Natural killer cell (primary cell): ENCODE data around the gene AKAP6. TPM values are rescaled to one million over a fixed set of nuclear protein-coding genes. Genes with fewer than 3 reads are reported as not detected.

ENCODE experiments used
- ATAC-seq, 3 donors: fragments of 150-1000 bp in 2 of 3; fragments of 200-7000 bp in 1 of 3; cut with Tn5 transposase; 1 replicate in 1 of 3; 2 replicates in 2 of 3; pipeline ENCODE4 v1.10.0; 2021; ENCODE audit warnings: mild to moderate bottlenecking in 2 of 3, moderate library complexity in 2 of 3
- DNase-seq, 2 donors: peaks; one replicate each; pipeline versions ENCODE4 v3.0.0 to v3.0.0-alpha.2; 2013 to 2021; ENCODE audit warnings: mixed read lengths in 1 of 2
- H3K27ac ChIP-seq: one replicate; pipeline ENCODE4 v1.5.1; 2013; ENCODE audit warnings: mild to moderate bottlenecking, low read length
- H3K27me3 ChIP-seq: one replicate; pipeline ENCODE4 v1.6.1; 2013; ENCODE audit warnings: low read length; ENCODE audit not compliant: control insufficient read depth, insufficient read depth
- H3K36me3 ChIP-seq: one replicate; pipeline ENCODE4 v1.6.1; 2013; ENCODE audit warnings: low read length; ENCODE audit not compliant: control insufficient read depth, insufficient read depth
- H3K4me1 ChIP-seq: one replicate; pipeline ENCODE4 v1.6.1; 2013; ENCODE audit warnings: low read length; ENCODE audit not compliant: control insufficient read depth, insufficient read depth
- H3K4me3 ChIP-seq: one replicate; pipeline ENCODE4 v1.5.1; 2013; ENCODE audit warnings: low read length
- H3K9me3 ChIP-seq: one replicate; pipeline ENCODE4 v1.6.1; 2013; ENCODE audit warnings: low read length; ENCODE audit not compliant: control insufficient read depth, insufficient read depth
- H3K27ac Mint-ChIP-seq, 2 donors: one replicate each; pipeline ENCODE4 v1.8.0; 2022; ENCODE audit warnings: mild to moderate bottlenecking in 2 of 2, mixed read lengths in 2 of 2, moderate library complexity in 1 of 2
- H3K27me3 Mint-ChIP-seq, 2 donors: one replicate each; pipeline ENCODE4 v1.8.0; 2022; ENCODE audit warnings: low read depth in 2 of 2, mixed read lengths in 2 of 2
- H3K36me3 Mint-ChIP-seq: one replicate; pipeline ENCODE4 v1.8.0; 2022; ENCODE audit warnings: mixed read lengths
- H3K4me1 Mint-ChIP-seq, 2 donors: one replicate each; pipeline ENCODE4 v1.8.0; 2022; ENCODE audit warnings: mixed read lengths in 2 of 2
- H3K4me3 Mint-ChIP-seq: one replicate; pipeline ENCODE4 v1.8.0; 2022; ENCODE audit warnings: mild to moderate bottlenecking, moderate library complexity, mixed read lengths
- H3K9me3 Mint-ChIP-seq, 2 donors: one replicate each; pipeline ENCODE4 v1.8.0; 2022; ENCODE audit warnings: mixed read lengths in 2 of 2
- WGBS: methylation state at CpG from one replicate; pipeline ENCODE4 v1.1.7; 2013; ENCODE audit warnings: missing lambda C conversion rate; ENCODE audit not compliant: insufficient coverage; 5-methylcytosine and 5-hydroxymethylcytosine counted together
- intact Hi-C: fragments of 100-400 bp; cut with micrococcal nuclease; formaldehyde crosslinking; loops from one replicate; pipeline ENCODE4 v1.14.2; 2022
- total RNA-seq, 4 donors: library from RNA; stranded (reverse); fragments of 120-200 nt in 1 of 4; gene quantifications; one replicate each; pipeline versions ENCODE4 v1.2.3 to v1.2.4, GENCODE V29; 2013 to 2022
- TF ChIP-seq, protein P1 (sequence below): fragments of 200-600 bp; IDR thresholded peaks from one replicate; pipeline ENCODE4 v1.8.0; 2022; ENCODE audit warnings: antibody characterized with exemption

Gene AKAP6
- total RNA-seq, 3 donors from 2014 or later (not counting 1 experiment from before 2014, with no cell fraction given), result 0.21 to 1.3 (median 0.80) TPM

DNA sequence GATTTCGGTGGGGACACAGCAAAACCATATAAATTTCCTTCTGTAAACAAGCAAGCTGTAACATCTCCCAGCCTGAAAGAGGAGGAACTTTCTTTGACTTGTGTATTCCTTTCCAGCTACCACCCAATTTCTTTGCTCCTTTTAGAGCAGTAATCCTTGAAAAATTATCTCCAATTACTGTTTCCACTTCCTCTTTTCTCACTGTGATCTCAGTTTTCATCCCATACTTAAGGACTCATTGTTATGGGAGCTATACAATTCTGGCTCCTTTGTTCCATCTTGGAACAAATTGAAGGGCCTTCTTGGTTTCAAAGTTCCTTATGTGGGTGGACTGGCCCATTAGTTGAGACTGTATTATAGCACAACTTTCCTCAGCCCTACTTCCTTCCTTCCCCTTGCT is 152.6 kb downstream of the AKAP6 start:
- Mint-ChIP-seq H3K4me1 (no peaks in the 10 kb centered on the region), H3K27me3 (no peaks in the 10 kb centered on the region)
- no peak for DNase-seq

DNA sequence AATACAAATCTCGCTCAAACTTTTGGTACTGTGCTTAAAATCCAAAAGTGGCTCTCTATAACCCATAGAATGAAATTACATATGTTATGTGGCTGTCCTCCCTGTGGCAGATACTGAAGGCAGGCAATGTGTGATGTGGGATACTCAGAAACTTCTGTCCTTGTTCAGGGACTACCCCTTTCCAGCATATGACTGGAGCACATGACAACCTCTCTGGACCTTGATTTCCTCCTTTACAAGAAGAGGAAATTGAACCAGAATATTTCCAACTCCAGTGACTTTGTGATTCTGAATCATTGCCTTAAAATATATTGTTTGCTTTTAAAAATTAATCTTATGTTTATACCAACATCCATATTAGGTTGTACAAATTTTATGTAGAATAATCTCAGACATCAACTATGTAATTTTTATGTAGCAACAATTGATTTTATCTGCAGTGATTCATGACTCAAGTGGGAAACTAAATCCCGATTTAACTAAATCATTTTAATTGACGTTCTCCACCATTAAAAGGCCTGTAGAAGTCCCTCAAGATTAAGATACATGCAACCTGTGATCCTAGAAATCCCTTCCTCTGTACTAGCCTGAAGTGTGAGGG is 162.4 kb downstream of the AKAP6 start:
- Mint-ChIP-seq H3K27ac (no peak overlapping the region), H3K9me3 (peaks cover 0 to 2% of the 10 kb centered on the region in 2 donors), H3K4me3 (no peak overlapping the region), H3K36me3 (no peaks in the 10 kb centered on the region), H3K27me3 (no peaks in the 10 kb centered on the region), H3K4me1 (no peaks in the 10 kb centered on the region)
- ATAC-seq (no peak), DNase-seq (no peak)
- Histone ChIP-seq H3K27me3 (no peaks in the 10 kb centered on the region), H3K4me1 (no peaks in the 10 kb centered on the region), H3K4me3 (no peak overlapping the region), H3K9me3 (no peaks in the 10 kb centered on the region), H3K36me3 (no peaks in the 10 kb centered on the region), H3K27ac (no peak overlapping the region)
- WGBS, result 100% methylated on average over 3 of the region's 3 CpGs
- TF ChIP-seq, protein P1, sequence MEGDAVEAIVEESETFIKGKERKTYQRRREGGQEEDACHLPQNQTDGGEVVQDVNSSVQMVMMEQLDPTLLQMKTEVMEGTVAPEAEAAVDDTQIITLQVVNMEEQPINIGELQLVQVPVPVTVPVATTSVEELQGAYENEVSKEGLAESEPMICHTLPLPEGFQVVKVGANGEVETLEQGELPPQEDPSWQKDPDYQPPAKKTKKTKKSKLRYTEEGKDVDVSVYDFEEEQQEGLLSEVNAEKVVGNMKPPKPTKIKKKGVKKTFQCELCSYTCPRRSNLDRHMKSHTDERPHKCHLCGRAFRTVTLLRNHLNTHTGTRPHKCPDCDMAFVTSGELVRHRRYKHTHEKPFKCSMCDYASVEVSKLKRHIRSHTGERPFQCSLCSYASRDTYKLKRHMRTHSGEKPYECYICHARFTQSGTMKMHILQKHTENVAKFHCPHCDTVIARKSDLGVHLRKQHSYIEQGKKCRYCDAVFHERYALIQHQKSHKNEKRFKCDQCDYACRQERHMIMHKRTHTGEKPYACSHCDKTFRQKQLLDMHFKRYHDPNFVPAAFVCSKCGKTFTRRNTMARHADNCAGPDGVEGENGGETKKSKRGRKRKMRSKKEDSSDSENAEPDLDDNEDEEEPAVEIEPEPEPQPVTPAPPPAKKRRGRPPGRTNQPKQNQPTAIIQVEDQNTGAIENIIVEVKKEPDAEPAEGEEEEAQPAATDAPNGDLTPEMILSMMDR, result no peak
- intact Hi-C loops, result no loop called here

More for the DNA sequence above, 152.6 kb downstream of the AKAP6 start:
- Histone ChIP-seq H3K4me1 (no peaks in the 10 kb centered on the region), H3K9me3 (no peaks in the 10 kb centered on the region), H3K36me3 (no peaks in the 10 kb centered on the region), H3K27me3 (no peaks in the 10 kb centered on the region), H3K27ac (no peak overlapping the region), H3K4me3 (no peak overlapping the region)
- H3K9me3 Mint-ChIP-seq, result peaks cover 0 to 4% of the 10 kb centered on the region in 2 donors
- no peaks in the 10 kb centered on the region for H3K36me3 Mint-ChIP-seq
- H3K27ac Mint-ChIP-seq, result no peak overlapping the region
- no peak overlapping the region for H3K4me3 Mint-ChIP-seq
- 0% methylated on average over 1 of the region's 1 CpG for WGBS
- ATAC-seq, result no peak
- intact Hi-C loops, result no loop called here
- TF ChIP-seq, protein P1, result no peak

DNA sequence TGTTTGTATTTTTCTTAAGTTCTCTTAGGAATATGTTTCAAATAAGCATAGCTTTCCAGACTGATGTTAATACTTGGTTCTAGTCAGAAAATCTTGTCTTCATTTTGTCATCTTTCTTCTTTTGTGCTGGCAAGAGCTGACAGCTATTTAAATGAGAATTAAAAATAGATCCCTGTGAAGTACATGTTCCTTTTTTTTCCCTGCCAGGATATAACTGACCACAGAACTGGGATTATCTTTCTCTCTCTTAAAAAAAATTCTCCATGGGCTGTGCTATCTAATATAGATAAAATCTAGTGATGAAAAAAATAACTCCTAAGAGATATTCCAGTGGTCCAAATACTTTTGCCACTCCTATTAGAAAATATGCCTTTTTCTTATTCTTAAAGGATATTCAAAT is 163.4 kb downstream of the AKAP6 start:
- no peak for ATAC-seq
- Mint-ChIP-seq H3K27me3 (no peaks in the 10 kb centered on the region), H3K9me3 (no peaks in the 10 kb centered on the region), H3K27ac (no peak overlapping the region), H3K36me3 (no peaks in the 10 kb centered on the region), H3K4me1 (no peaks in the 10 kb centered on the region), H3K4me3 (no peak overlapping the region)
- Histone ChIP-seq H3K9me3 (no peaks in the 10 kb centered on the region), H3K36me3 (no peaks in the 10 kb centered on the region), H3K4me1 (no peaks in the 10 kb centered on the region), H3K27ac (no peak overlapping the region), H3K4me3 (no peak overlapping the region), H3K27me3 (no peaks in the 10 kb centered on the region)
- TF ChIP-seq, protein P1, result no peak
- no peak for DNase-seq
- intact Hi-C loops, result no loop called here
